H9 (cell line): Measurements from ENCODE around the gene SORCS2. TPM values are rescaled to one million over a fixed set of nuclear protein-coding genes. Genes with fewer than 3 reads are reported as not detected.
A peak's percentile ranks its signal among the peaks of the same experiment; 100 is the strongest.

Source experiments
- DNase-seq: peaks from one replicate; pipeline ENCODE4 v3.0.0-alpha.2; 2017
- H2AFZ ChIP-seq: one replicate; pipeline ENCODE4 v1.6.1; 2013; ENCODE audit warnings: mild to moderate bottlenecking, low read length, control low read depth, moderate library complexity
- H2AK5ac ChIP-seq: 2 replicates; pipeline ENCODE4 v1.6.1; 2013; ENCODE audit warnings: low read length, control low read depth, mixed read lengths; ENCODE audit not compliant: insufficient read length
- H2BK120ac ChIP-seq: one replicate; pipeline ENCODE4 v1.6.1; 2013; ENCODE audit warnings: low read depth, mild to moderate bottlenecking, low read length, control low read depth, inconsistent platforms; ENCODE audit not compliant: poor library complexity, severe bottlenecking
- H2BK12ac ChIP-seq: 2 replicates; pipeline ENCODE4 v1.6.1; 2013; ENCODE audit warnings: low read length, control low read depth, mixed read lengths, low read depth; ENCODE audit not compliant: insufficient read length
- H2BK15ac ChIP-seq: 2 replicates; pipeline ENCODE4 v1.6.1; 2013; ENCODE audit warnings: low read depth, low read length, control low read depth
- H2BK20ac ChIP-seq: one replicate; pipeline ENCODE4 v1.6.1; 2013; ENCODE audit warnings: low read depth, mild to moderate bottlenecking, low read length, control low read depth, inconsistent platforms; ENCODE audit not compliant: poor library complexity, severe bottlenecking
- H2BK5ac ChIP-seq: 2 replicates; pipeline ENCODE4 v1.6.1; 2013; ENCODE audit warnings: low read length, control low read depth, mixed read lengths; ENCODE audit not compliant: insufficient read length
- H3K14ac ChIP-seq: 2 replicates; pipeline ENCODE4 v1.6.1; 2013; ENCODE audit warnings: low read length, control low read depth; ENCODE audit not compliant: insufficient read depth
- H3K18ac ChIP-seq: 2 replicates; pipeline ENCODE4 v1.6.1; 2013; ENCODE audit warnings: low read depth, mild to moderate bottlenecking, mixed read lengths, low read length, control low read depth; ENCODE audit not compliant: insufficient read length
- H3K23ac ChIP-seq: 2 replicates; pipeline ENCODE4 v1.6.1; 2013; ENCODE audit warnings: low read length, control low read depth, mixed read lengths, low read depth; ENCODE audit not compliant: insufficient read length
- H3K23me2 ChIP-seq: 2 replicates; pipeline ENCODE4 v1.6.1; 2013; ENCODE audit warnings: low read depth, mild to moderate bottlenecking, mixed read lengths, low read length, control low read depth; ENCODE audit not compliant: insufficient read length, poor library complexity, severe bottlenecking
- H3K27ac ChIP-seq: 2 replicates; pipeline ENCODE4 v1.5.1; 2013; ENCODE audit warnings: low read length, control low read depth, mixed read lengths, low read depth; ENCODE audit not compliant: insufficient read length
- H3K27me3 ChIP-seq: 2 replicates; pipeline ENCODE4 v1.6.1; 2013; ENCODE audit warnings: low read length, control low read depth, inconsistent platforms; ENCODE audit not compliant: insufficient read depth
- H3K4ac ChIP-seq: 2 replicates; pipeline ENCODE4 v1.6.1; 2013; ENCODE audit warnings: low read depth, mild to moderate bottlenecking, control low read depth, inconsistent platforms, low read length, moderate library complexity
- H3K4me1 ChIP-seq: 2 replicates; pipeline ENCODE4 v1.6.1; 2013; ENCODE audit warnings: low read length, control low read depth, inconsistent platforms; ENCODE audit not compliant: insufficient read depth
- H3K4me2 ChIP-seq: 2 replicates; pipeline ENCODE4 v1.6.1; 2013; ENCODE audit warnings: low read length, control low read depth, mixed read lengths; ENCODE audit not compliant: insufficient read length, insufficient read depth
- H3K56ac ChIP-seq: 2 replicates; pipeline ENCODE4 v1.6.1; 2013; ENCODE audit warnings: low read depth, mild to moderate bottlenecking, mixed read lengths, low read length, control low read depth; ENCODE audit not compliant: insufficient read length
- H3K79me1 ChIP-seq: 2 replicates; pipeline ENCODE4 v1.6.1; 2013; ENCODE audit warnings: low read depth, mild to moderate bottlenecking, moderate library complexity, low read length, control low read depth, inconsistent platforms; ENCODE audit not compliant: insufficient read depth, poor library complexity, severe bottlenecking
- H3K79me2 ChIP-seq: 2 replicates; pipeline ENCODE4 v1.6.1; 2013; ENCODE audit warnings: low read length, control low read depth, inconsistent platforms; ENCODE audit not compliant: insufficient read depth
- H3K9ac ChIP-seq: 2 replicates; pipeline ENCODE4 v1.6.1; 2013; ENCODE audit warnings: low read length, control low read depth, mixed read lengths; ENCODE audit not compliant: insufficient read length; ENCODE audit errors: extremely low read depth
- H3K9me3 ChIP-seq: one replicate; pipeline ENCODE4 v1.6.1; 2013; ENCODE audit warnings: low read depth, low read length, inconsistent platforms; ENCODE audit not compliant: control insufficient read depth
- H3T11ph ChIP-seq: one replicate; pipeline ENCODE4 v1.6.1; 2013; ENCODE audit warnings: mild to moderate bottlenecking, low read length, control low read depth, inconsistent platforms
- H4K20me1 ChIP-seq: one replicate; pipeline ENCODE4 v1.6.1; 2013; ENCODE audit not compliant: control insufficient read depth, insufficient read length, insufficient read depth
- H4K5ac ChIP-seq: 2 replicates; pipeline ENCODE4 v1.6.1; 2013; ENCODE audit warnings: low read depth, mild to moderate bottlenecking, mixed read lengths, low read length, control low read depth; ENCODE audit not compliant: insufficient read length
- H4K8ac ChIP-seq: replicated peaks from 2 replicates; pipeline ENCODE4 v1.6.1; 2013; ENCODE audit warnings: low read length, control low read depth, mixed read lengths, low read depth; ENCODE audit not compliant: insufficient read length
- H4K91ac ChIP-seq: 2 replicates; pipeline ENCODE4 v1.6.1; 2013; ENCODE audit warnings: low read depth, mild to moderate bottlenecking, moderate library complexity, mixed read lengths, low read length, control low read depth; ENCODE audit not compliant: insufficient read length
- H3K27ac Mint-ChIP-seq, 3 experiments: 2 replicates in 2 of 3; 3 replicates in 1 of 3; pipeline ENCODE4 v1.8.0; 2020 to 2021; ENCODE audit warnings: mixed read lengths in 3 of 3, mild to moderate bottlenecking in 1 of 3, moderate library complexity in 1 of 3
- H3K27me3 Mint-ChIP-seq: 2 replicates; pipeline ENCODE4 v1.8.0; 2021; ENCODE audit warnings: low read depth, mild to moderate bottlenecking, moderate library complexity, mixed read lengths
- H3K36me3 Mint-ChIP-seq, 3 experiments: 2 replicates in 2 of 3; 3 replicates in 1 of 3; pipeline ENCODE4 v1.8.0; 2020 to 2021; ENCODE audit warnings: low read depth in 3 of 3, mixed read lengths in 3 of 3; ENCODE audit not compliant: insufficient read depth in 1 of 3
- H3K4me1 Mint-ChIP-seq, 2 experiments: 2 replicates each; pipeline ENCODE4 v1.8.0; 2020; ENCODE audit warnings: mixed read lengths in 2 of 2
- H3K4me3 Mint-ChIP-seq, 2 experiments: 2 replicates in 1 of 2; 3 replicates in 1 of 2; pipeline ENCODE4 v1.8.0; 2020 to 2021; ENCODE audit warnings: mild to moderate bottlenecking in 2 of 2, mixed read lengths in 2 of 2, moderate library complexity in 1 of 2
- H3K9me3 Mint-ChIP-seq, 2 experiments: 2 replicates in 1 of 2; 3 replicates in 1 of 2; pipeline ENCODE4 v1.8.0; 2020; ENCODE audit warnings: mild to moderate bottlenecking in 2 of 2, mixed read lengths in 2 of 2, moderate library complexity in 1 of 2
- CTCF ChIP-seq: fragments of 200-600 bp; sonication (generic); conservative IDR thresholded peaks from 3 replicates; pipeline ENCODE4 v1.8.0; 2021; ENCODE audit warnings: antibody characterized with exemption, mild to moderate bottlenecking
- WGBS: extraction: QIAGEN DNeasy Blood & Tissue Kit; methylation state at CpG from one replicate; pipeline ENCODE4 v1.1.7; 2013; ENCODE audit warnings: missing lambda C conversion rate, low lambda C conversion rate, mixed read lengths; ENCODE audit not compliant: insufficient read length; ENCODE audit errors: extremely low coverage; 5-methylcytosine and 5-hydroxymethylcytosine counted together
- total RNA-seq: library from RNA; stranded (reverse); gene quantifications from 2 replicates; pipeline ENCODE4 v1.2.1, GENCODE V29; 2021

Gene SORCS2
- total RNA-seq, 1 experiment from 2014 or later, result 0.57 TPM

DNA sequence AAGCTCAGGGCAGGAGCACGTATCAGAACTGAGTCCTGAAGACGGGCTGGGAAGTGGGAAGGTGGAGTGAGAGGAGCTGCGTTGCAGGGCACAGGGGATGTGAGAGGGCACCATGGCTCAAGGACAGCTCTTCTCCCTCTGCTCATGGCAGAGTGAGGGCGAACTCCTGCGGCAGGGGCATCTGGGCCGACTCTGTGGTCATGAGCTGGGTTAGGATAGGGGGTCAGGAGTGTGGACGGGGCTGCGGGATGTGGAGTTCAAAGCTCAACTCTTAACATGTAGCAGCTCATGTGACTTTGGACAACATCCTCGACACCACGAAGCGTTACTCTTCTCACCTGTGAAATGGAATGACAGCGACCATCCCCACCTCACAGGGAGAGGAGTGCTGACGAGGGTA, 19.4 kb upstream of the SORCS2 start:
- no peaks in the 10 kb centered on the region for H3K9me3 Mint-ChIP-seq
- H4K8ac ChIP-seq, result no peak overlapping the region
- TF ChIP-seq CTCF, result no peak
- H3K4ac ChIP-seq, result no peak overlapping the region
- no peak overlapping the region for H3K18ac ChIP-seq
- H3K27me3 ChIP-seq, result no peaks in the 10 kb centered on the region
- H2BK15ac ChIP-seq, result no peak overlapping the region
- peaks cover 16% of the 10 kb centered on the region for H3K27me3 Mint-ChIP-seq
- no peak overlapping the region for H3T11ph ChIP-seq
- H3K4me3 Mint-ChIP-seq, result no peak overlapping the region
- no peak overlapping the region for H3K4me2 ChIP-seq
- no peak overlapping the region for H2AFZ ChIP-seq
- peaks cover 2% of the 10 kb centered on the region for H4K20me1 ChIP-seq
- WGBS, result no CpG with 5 or more reads among the region's 13 CpGs
- no peak overlapping the region for H4K91ac ChIP-seq
- no peak overlapping the region for H3K9ac ChIP-seq
- no peaks in the 10 kb centered on the region for H3K36me3 Mint-ChIP-seq
- no peaks in the 10 kb centered on the region for H3K4me1 Mint-ChIP-seq
- H2AK5ac ChIP-seq, result no peak overlapping the region
- H3K23ac ChIP-seq, result no peak overlapping the region
- no peak overlapping the region for H3K14ac ChIP-seq
- H3K27ac Mint-ChIP-seq, result peak overlapping the region in 1 of 3 experiments; percentile 45; a peak in 1 of 7 replicates
- no peak overlapping the region for H2BK5ac ChIP-seq
- no peak overlapping the region for H2BK120ac ChIP-seq
- H3K4me1 ChIP-seq, result no peaks in the 10 kb centered on the region
- no peak overlapping the region for H2BK12ac ChIP-seq
- H3K79me1 ChIP-seq, result no peaks in the 10 kb centered on the region
- H3K9me3 ChIP-seq, result no peaks in the 10 kb centered on the region
- H3K27ac ChIP-seq, result no peak overlapping the region
- no peaks in the 10 kb centered on the region for H3K79me2 ChIP-seq
- DNase-seq, result peak; percentile 18
- no peak overlapping the region for H2BK20ac ChIP-seq
- no peak overlapping the region for H4K5ac ChIP-seq
- no peak overlapping the region for H3K56ac ChIP-seq
- no peaks in the 10 kb centered on the region for H3K23me2 ChIP-seq
